GM19043 (cell line): ENCODE measurements around the gene VAV2.

Experiments used
- ATAC-seq: cut with Tn5 transposase; IDR thresholded peaks from one replicate; pipeline ENCODE4 v1.9.1; 2021; ENCODE audit warnings: low read depth; ENCODE audit not compliant: unreplicated experiment

VAV2 gene

DNA sequence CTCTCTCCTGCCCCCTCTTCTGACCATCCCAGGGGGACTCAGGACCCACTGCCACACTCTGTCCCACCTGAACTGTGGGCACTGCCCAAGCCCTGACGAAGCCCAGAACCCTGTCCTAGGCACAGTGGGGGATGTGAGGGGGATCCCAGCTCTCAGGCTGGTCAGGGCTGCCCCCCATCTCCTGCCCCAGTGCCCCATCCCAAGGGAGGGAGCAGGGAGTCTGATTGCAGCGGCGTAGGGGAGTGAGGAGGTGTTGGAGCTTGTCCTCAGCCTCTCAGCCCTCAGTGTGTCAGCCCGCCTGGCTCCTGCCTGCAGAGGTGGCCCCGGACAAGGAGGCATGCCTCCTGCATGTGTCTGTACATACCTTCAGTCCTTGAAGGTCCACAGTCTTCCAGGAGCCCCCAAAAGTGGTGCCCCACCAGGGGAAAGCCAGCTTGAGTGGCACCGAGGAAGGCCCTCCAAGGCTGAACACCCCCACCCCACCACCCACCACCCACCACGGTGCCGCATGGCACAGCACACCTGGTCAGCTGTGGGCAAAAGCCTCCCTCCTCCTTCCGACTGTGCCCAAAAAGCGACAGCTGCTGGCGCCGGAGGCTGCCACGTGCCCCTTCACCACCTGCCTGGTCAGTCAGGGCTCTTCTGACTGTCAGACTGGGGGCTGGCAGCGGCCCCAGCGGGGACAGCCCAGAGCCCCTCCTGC is 254.9 kb downstream of the VAV2 start:
- ATAC-seq = no peak

GRCh38 chr9:133735931-133736330 is 256.2 kb downstream of the VAV2 start:
- no peak for ATAC-seq

DNA sequence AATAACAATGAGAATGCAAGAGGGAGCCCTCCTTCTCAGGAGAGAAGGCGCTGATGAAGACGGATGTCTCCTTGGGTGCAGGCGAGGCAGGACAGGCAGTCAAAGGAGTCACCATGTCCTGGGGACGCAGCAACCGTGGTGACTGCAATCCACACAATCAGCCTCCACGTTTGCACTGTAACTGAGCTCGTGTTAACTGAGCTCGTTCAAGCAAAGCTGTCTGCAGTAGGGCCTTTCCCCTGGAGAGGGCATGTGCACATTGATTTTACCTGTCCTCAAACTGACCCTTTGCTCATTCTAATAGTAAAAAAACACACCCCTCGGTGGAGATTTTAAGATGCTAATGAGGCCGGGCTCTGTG is 256.7 kb downstream of the VAV2 start:
- no peak for ATAC-seq

- no peak for ATAC-seq
These were observed 257.3 kb downstream of the VAV2 start for GRCh38 chr9:133734590-133735414.

DNA sequence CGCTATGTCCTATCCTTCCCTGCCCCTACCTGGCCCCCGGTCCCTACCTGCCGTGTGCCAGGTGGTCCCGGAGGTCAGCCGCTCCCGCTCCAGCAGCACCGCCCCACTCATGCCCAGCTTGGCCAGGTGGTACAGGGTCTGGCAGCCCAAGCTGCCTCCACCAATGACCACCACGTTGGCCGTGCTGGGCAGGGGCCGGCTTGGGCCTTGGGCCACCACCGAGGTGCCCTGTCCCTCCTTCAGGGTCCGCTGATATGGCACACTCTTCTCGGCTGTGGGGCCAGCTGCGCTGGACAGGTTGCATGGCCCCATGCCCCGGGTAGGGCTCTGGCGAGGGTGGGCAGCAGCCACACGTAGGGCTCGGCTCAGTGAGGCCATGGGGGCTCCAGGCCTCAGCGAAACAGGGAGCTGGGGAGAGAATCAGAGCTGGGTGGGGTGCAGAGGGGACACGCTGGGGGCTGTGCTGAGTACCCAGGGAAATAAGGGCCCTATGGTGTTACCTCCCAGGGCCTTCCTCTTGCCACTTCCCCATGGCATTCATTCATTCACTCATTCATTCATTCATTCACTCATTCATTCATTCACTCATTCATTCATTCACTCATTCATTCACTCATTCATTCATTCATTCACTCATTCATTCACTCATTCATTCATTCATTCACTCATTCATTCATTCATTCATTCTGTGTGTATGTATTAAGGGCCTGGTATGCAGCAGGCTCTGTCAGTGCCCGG is 258.2 kb downstream of the VAV2 start:
- ATAC-seq = no peak

- ATAC-seq = no peak
These were observed 258.7 kb downstream of the VAV2 start for GRCh38 chr9:133733421-133733795.

- ATAC-seq = no peak
These were observed 259.3 kb downstream of the VAV2 start for GRCh38 chr9:133732639-133733408.

DNA sequence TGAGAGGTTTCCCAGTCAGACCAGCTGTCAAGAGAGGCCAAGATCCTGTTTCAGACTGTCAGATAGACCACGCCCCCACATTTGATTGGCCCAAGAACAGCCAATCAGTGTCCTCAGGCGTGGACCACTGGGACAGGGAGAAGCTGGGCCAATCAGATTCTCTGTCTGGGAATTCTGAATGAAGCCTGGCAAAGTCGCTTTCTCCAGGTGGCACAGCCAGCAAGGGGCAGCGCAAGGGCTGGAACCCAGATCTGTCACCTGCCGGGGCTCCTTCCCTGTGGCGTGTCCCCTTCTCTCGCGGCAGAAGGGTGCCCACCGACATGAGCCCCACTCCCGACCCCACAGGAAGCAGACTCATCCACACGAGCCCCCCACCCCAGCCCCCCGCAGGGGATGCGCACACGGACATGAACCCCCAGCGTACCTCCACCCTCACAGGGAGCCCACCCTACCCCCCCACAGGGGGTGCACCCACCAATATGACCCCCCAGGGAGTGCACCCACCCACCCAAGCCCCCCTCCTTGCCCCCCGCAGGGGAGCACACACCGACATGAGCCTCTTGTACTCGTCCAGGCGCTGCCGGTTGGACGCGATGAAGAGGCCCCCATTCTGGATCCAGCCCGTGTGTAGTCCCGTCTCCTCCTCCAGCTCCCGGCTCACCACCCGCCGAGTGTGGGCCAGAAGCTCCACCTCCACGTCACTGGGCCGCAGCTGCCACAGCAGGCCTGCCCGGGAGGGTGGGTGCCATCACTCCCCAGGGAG is 260.1 kb downstream of the VAV2 start:
- no peak for ATAC-seq

DNA sequence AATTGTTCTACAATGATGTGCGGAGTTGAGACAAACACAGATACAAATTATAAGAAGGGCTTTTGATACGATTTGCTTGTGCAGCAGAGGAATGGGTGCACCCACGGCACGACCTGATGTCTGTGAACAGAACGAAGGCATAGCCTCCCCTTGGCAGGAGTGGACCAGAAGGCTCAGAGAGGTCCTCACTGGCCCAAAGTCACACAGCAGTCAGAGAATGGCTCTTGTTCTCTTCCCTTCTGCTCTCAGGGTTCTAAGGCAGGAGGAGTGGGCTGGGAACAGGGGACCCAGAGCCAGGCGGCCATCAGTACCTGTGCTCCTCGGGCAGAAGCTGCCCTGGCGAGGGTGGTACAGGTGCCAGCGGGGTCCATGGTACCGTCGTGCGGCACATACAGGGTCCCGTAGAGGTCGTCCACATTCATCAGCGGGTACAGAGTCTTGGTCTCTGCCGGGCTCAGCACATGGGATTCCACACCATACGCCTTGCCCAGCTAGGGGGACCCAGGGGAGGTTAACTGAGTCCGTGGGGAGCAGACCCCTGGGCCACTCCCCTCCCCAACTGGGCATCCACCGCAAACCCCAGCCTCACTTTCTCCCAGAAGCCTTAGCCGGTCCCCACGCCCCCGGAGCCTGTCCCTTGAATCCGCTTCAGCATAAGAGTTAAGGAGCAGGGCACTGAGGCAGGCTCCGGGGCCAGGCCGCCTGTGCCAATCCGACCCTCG is 261.0 kb downstream of the VAV2 start:
- ATAC-seq = no peak

DNA sequence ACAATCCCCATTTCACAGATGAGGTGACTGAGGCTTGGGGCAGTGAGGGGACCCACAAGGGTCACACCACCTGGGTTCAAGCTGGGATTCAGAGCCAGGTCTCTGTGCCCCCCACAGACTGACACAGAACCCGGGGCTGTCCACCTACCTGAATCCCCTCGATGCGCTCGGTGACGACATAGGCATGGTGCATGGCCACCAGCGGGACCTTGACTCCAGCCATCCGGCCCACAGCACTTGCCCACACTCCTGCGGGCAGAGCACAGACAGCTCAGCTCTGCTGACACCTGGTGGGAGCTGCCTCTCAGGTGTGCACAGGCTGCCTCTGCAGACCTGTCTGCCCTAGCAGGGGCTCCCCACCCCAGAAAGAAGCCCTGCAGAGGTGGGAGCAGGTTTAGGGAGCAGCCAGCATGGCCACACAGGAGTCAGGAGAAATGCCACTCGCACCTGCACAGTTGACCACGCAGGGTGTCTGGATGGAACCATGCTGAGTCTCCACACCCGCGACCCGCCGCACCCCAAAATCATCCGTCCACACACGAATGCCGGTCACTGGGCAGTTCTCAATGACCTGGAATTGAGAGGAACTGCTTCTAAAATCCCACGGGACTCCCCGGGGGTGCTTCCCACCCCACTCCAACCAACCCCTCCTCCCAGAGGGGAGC is 262.4 kb downstream of the VAV2 start:
- ATAC-seq = no peak

DNA sequence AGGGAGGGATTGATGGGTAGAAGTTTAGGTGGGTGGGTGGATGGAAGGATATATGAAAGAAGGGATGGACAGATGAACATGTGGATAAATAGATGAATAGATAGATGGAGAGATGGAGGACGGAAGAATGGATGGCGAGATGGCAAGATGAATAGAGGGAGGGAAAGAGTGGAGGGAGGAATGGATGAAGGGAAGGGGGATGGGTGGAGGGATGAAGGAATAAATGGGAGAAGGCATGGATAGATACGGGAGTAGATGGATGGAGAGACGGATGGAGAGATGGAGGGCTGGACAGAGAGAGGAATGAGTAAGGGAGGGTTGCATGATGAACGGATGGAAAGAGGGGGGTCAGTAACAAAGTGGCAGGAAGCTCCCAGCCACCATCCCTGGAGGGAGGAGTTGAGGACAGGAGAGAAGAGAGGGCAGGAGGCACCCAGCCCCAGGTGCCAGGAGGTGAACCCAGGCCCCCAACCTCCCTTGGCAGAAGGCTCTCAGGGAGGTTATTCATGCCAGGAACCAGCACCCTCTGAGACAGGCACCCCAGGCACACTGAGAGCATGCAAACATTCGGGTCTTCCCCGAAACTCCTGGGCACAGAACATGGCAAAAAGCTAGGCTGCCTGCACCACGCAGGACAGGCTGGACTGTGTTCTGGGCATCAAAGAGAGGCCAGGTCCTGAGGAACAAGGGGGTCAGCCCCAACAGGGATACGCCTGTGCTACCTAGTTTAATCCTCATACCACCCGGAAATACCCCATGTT is 263.1 kb downstream of the VAV2 start:
- ATAC-seq = no peak

DNA sequence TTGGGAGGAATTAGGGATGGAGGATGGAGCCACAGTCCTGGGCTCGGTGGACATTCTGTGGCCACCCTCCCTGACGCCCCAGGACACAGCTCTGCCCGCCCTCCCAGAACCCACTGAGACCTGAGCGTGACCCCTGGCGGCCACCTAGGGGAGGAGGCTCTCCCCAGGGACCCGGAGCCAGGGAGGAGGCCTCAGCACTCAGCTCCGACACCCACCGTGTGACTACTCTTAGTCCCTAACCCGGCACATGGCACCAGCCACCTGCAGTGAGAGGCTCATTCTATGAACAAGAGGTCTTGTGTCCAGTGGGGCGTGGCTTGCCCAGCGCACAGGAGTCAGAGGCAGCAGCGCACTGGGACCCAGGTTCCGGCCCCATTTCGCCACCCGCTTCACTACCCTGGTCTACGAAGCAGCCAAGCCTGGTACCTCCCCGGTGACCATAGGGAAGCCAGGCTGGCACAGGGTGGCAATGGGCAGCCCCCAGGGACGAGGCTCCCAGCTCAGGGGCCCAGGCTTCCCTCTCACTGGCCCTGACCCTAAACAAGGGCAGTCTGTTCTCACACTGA is 264.2 kb downstream of the VAV2 start:
- ATAC-seq = no peak

GRCh38 chr9:133727277-133727875 is 264.7 kb downstream of the VAV2 start:
- no peak for ATAC-seq

GRCh38 chr9:133726401-133727276 is 265.5 kb downstream of the VAV2 start:
- ATAC-seq = no peak

DNA sequence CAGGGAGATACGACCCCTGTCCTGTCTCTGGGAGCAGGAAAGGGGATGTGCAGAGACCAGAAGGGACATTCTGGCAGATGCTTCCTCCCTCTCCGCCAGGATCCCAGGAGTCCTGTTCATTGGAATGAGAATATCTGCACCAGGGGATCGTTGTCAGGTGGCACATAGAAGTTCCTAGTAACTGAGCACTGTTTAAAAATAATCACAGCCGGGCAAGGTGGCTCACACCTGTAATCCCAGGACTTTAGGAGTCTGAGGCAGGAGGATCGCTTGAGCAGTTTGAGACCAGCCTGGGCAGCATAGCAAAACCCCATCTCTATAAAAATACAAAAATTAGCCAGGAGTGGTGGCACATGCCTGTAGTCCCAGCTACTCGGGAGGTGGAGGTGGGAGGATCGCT is 266.2 kb downstream of the VAV2 start:
- no peak for ATAC-seq

DNA sequence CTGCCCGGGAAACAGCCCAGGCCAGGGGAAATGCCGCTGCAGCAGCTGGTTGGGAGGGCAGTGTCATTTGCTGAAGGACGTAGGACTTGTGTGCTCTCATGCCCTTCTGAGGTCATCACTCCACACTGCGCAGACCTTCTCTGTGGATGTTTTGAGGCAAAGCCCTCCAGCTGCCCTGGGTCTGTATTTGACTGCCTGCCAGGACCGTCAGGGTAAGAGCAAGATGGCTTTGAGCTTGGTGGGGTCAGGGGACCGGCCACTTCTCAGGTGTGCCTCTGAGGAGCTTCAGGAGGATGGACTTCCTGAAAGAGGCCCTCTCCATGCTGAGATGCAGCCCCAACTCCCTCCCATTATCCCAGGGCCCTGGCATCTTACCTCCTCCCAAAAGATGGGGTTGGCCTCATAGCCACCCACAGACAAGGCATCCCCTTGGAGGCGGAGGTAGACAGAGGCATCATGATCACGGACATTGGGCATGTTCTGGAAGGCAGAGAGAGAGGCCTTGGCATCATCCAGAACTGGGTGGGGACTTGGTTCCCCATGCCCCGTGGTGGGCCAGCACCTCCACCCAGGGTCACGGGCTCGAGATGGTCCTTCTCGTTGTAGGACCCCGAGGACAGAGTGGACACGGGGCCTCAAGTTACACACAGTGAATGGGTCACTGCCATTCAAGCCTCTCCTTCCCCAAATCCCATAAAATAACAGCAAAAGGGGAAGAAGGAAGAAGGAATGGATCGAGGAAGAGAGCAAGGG is 273.4 kb downstream of the VAV2 start:
- ATAC-seq = no peak
